MCF 10A (cell line): ENCODE measurements around the gene ATP8B3. TPM values are rescaled to one million over a fixed set of nuclear protein-coding genes. Genes with fewer than 3 reads are reported as not detected.

Source experiments
- BruUV-seq: library from RNA; stranded (reverse); fragments of 400-500 nt; replicated peaks from 2 replicates; lab custom pipeline; 2021; lab: Mats Ljungman, UMichigan
- CTCF ChIA-PET: fragments of 300-600 bp; sonication (Branson Sonifier 250); formaldehyde crosslinking; extraction: SDS; loops from one replicate; lab custom pipeline; 2021; ENCODE audit warnings: antibody characterized with exemption, inconsistent platforms; lab: Yijun Ruan, JAX
- POLR2A ChIA-PET: fragments of 300-600, 350-650 bp; sonication (Branson Sonifier 250); formaldehyde crosslinking; extraction: SDS; loops from one replicate; lab custom pipeline; 2020; ENCODE audit warnings: antibody characterized with exemption, inconsistent platforms; lab: Yijun Ruan, JAX
- DNase-seq: peaks from one replicate; pipeline ENCODE4 v3.0.0-alpha.2; 2018; ENCODE audit not compliant: unreplicated experiment
- H3K27ac Mint-ChIP-seq: one replicate; pipeline ENCODE4 v1.8.0; 2022; ENCODE audit warnings: mild to moderate bottlenecking, low read depth, mixed read lengths; ENCODE audit not compliant: unreplicated experiment
- H3K27me3 Mint-ChIP-seq: one replicate; pipeline ENCODE4 v1.8.0; 2022; ENCODE audit warnings: mixed read lengths; ENCODE audit not compliant: insufficient read depth, unreplicated experiment
- H3K36me3 Mint-ChIP-seq: one replicate; pipeline ENCODE4 v1.8.0; 2022; ENCODE audit warnings: mild to moderate bottlenecking, moderate library complexity, mixed read lengths; ENCODE audit not compliant: insufficient read depth, unreplicated experiment
- H3K4me1 Mint-ChIP-seq: one replicate; pipeline ENCODE4 v1.8.0; 2022; ENCODE audit warnings: mixed read lengths; ENCODE audit not compliant: insufficient read depth, unreplicated experiment
- H3K4me3 Mint-ChIP-seq: one replicate; pipeline ENCODE4 v1.8.0; 2022; ENCODE audit warnings: mild to moderate bottlenecking, moderate library complexity, mixed read lengths; ENCODE audit not compliant: unreplicated experiment
- H3K9me3 Mint-ChIP-seq: one replicate; pipeline ENCODE4 v1.8.0; 2022; ENCODE audit warnings: mixed read lengths; ENCODE audit not compliant: unreplicated experiment
- CTCF ChIP-seq: fragments of 200-600 bp; IDR thresholded peaks from one replicate; pipeline ENCODE4 v1.8.0; 2022; ENCODE audit warnings: antibody characterized with exemption, mild to moderate bottlenecking; ENCODE audit not compliant: unreplicated experiment
- intact Hi-C: fragments of 100-400 bp; cut with micrococcal nuclease; formaldehyde crosslinking; loops from 2 replicates; pipeline ENCODE4 v1.14.1; 2022
- total RNA-seq: library from RNA; stranded (reverse); gene quantifications from 2 replicates; pipeline ENCODE4 v1.2.3, GENCODE V29; 2022

Gene ATP8B3
- total RNA-seq, 1 experiment from 2014 or later: 9.3 TPM

GRCh38 chr19:1818549-1819195 is 6.6 kb upstream of the ATP8B3 start:
- TF ChIP-seq CTCF: no peak
- no peaks in the 10 kb centered on the region for H3K27me3 Mint-ChIP-seq
- no peak overlapping the region for H3K4me3 Mint-ChIP-seq
- CTCF ChIA-PET: interaction anchor here (0.5 to 3.8 kb wide), 4 partner anchors 19 to 273 kb away, joined by 3 to 16 read pairs (median 4); no protein-coding TSS in a partner anchor
- DNase-seq: no peak
- no peaks in the 10 kb centered on the region for H3K9me3 Mint-ChIP-seq
- no peaks in the 10 kb centered on the region for H3K4me1 Mint-ChIP-seq
- intact Hi-C loops: no loop called here
- H3K27ac Mint-ChIP-seq: no peak overlapping the region
- POLR2A ChIA-PET: no interaction called here
- no TSS peak for BruUV-seq
- H3K36me3 Mint-ChIP-seq: peaks cover 47% of the 10 kb centered on the region

DNA sequence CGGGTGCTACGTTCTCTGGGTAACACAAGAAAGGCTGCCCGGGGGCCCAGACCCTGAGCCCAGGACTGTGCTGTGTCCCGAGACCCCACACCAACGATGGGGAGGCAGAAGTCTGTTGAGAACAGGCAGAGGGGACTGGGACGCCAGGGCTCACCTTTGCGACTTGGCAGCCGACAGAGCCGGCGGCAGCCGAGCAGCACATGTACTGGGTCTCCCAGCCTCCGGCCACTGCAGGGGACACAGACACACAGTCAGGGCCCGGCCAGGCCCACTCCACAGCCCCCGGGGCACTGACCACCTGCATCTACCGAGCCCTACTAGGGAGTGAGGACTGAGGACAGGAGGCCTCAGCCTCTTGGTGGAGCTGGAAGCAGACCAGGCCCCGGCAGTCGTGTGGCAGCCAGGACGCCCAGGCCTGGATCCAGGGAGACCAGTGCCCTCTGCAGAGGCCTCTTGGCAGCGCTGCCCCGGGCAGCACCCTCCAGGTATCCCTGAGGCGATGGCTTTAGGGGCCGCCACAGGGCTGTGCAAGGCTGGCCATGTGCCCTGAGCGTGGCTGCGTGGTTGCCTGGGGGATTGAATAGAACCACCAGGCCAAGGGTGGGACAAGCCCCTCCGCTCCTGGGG is 5.6 kb upstream of the ATP8B3 start:
- BruUV-seq: no TSS peak
- Mint-ChIP-seq H3K4me1 (peaks cover 6% of the 10 kb centered on the region), H3K36me3 (peaks cover 41% of the 10 kb centered on the region), H3K4me3 (no peak overlapping the region), H3K27ac (no peak overlapping the region), H3K27me3 (no peaks in the 10 kb centered on the region), H3K9me3 (no peaks in the 10 kb centered on the region)
- no peak for TF ChIP-seq CTCF
- DNase-seq: no peak
- POLR2A ChIA-PET: no interaction called here
- intact Hi-C loops: no loop called here
- CTCF ChIA-PET: interaction anchor here (2.1 kb wide), 1 partner anchor 8 kb away, joined by 11 read pairs; no protein-coding TSS in a partner anchor

DNA sequence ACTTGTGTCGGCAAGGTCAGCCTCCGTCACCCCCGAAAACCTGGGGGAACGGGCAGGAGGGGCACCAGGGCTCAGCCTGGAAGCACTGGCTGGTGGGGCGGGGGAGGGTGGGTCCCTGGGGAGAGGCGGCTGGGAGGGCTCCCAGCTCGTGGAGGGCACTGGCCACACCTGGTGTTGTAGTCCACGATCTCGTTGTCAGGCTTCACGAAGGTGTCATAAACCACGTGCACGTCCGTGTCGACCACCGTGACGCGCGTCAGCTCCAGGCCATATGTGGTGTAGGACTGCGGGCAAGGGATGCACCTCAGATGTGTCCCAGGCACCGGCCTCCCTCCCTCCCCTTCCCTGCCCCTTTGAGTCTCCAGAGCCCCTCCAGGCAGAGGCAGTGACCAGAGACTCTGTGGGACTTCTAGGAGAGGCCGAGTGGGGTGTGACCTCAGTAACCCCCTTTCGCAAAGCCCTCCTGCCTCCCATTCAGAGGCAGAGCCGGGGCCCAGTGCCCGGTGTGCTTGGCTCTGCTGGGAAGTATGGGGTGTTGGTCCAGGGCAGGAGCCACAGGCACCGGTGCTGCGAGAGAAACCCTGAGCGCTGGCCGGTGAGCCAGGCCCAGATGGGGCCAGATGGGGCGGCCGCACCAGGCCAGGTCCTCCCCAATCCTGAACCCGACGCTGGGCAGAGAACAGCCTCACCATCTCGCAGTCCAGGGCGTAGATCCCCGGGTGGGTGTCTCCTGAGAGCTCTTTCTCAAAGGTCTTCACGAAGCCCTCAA is 4.6 kb upstream of the ATP8B3 start:
- ChIA-PET POLR2A (no interaction called here), CTCF (interaction anchor here (2.1 kb wide), 1 partner anchor 9 kb away, joined by 11 read pairs; no protein-coding TSS in a partner anchor)
- Mint-ChIP-seq H3K27me3 (no peaks in the 10 kb centered on the region), H3K4me1 (peaks cover 12% of the 10 kb centered on the region), H3K36me3 (peaks cover 41% of the 10 kb centered on the region), H3K27ac (no peak overlapping the region), H3K9me3 (no peaks in the 10 kb centered on the region), H3K4me3 (no peak overlapping the region)
- BruUV-seq: no TSS peak
- intact Hi-C loops: no loop called here
- DNase-seq: no peak
- no peak for TF ChIP-seq CTCF
